HG03039 (cell line): ENCODE data around the gene ISYNA1.

Experiments used
- ATAC-seq: cut with Tn5 transposase; IDR thresholded peaks from one replicate; pipeline ENCODE4 v1.9.1; 2021; ENCODE audit warnings: mild to moderate bottlenecking, moderate library complexity; ENCODE audit not compliant: unreplicated experiment

Gene ISYNA1

DNA sequence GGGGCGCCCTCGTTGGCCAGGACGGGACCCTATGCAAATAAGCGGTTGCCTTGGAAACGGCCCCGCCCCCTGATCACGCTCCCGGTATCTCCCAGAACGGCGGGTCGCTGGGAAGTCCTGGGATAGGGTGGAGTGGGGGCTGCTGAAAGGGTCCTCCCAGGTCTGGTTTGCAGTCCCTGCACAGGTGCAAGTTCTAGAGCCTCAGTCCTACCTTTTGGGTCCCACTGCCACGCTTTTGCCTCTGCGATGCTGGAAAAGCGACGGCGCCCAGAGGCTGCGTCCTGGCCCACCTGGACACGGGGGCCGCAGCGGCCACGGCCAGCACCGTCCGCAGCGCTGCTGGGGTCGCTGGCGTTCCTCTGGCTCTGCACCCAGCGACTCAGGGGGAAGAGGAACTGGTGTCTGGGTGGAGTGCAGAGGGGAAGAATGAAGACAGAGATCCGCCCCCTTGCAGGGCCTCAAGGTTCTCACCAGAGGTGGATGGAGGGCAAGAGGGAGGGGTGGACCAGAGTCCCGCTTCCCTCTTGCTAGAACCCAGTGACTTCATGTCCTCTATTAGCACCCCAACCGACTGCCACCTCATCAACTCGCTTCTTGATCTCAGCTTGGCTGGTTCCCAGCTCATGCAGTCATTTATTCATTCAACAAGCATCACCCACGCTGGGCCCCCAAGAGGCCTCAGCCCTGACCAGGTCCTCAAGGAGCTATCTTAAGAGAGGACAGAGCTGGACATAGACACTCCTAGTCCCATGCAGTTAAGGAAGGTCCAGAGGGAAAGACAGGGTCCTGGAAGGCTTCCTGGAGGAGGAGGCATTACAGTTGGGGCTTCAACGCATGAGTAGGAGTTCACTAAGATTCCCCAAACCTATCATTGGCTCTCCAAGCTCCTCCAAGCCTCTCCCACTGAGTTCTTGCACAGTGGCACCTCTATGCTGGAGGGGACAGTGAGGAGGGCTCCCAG lies 40.4 kb downstream of the ISYNA1 start, which contains the start of gene LRRC25:
TSS of gene LRRC25 (minus strand) at position 381 of the 961 bp plus-strand sequence. CDS start 659 bp downstream, outside the sequence.
- ATAC-seq: no peak

DNA sequence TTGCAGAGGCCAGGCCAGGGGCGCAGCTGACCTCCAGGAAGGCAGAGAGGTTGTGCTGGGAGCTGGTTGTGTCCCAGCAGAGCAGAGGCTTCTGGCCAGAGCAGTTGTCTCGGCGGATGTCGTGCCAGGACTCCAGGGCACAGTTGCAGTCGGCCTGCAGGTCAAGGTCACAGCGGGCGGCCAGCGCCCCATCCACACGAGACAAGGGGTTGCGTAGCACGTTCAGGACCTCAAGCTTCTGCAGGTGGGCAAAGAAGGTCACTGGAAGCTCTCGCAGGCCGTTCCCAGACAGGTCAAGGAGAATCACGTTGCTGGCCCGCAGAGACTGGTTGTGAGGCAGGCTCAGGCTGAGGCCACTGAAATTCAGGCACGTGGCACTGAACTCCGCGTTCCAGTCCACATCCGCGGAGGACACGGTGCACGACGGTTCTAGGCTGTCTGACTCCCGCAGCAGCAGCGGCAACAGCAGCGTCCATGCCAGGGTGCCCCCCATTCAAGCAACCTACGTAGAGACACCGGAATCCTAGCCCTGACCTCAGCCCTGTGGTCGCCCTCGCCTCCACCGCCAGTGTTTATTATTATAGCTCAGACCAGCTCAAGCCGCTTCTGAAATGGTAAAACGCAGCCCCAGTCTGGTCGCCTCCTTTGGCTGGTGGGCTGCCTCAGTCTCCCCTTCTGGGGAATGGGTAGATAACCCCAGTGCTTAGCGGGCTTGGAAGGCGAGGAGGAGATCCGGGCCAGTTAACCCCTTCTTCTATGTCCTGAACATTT lies 41.3 kb downstream of the ISYNA1 start:
- ATAC-seq: no peak

DNA sequence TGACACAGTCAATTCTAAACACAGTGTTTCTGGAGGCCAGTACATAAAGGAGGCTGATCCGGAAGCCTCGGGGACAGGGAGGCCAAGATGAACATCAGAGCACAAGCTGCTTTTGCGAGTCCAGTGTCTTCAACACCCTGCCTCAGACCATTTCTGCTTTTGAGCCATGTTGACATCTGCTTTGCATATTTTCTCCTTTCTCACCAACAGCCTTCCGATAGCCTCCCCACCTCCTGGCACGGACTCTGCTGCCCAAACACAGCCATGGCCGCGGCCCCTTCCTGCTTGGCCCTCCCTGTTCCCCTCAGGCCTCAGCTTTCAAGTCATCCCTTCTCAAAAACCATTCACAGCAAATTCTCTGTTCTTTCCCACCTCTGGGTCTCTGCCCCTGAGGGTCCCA lies 44.1 kb downstream of the ISYNA1 start:
- ATAC-seq: no peak

- ATAC-seq: no peak
Observed at GRCh38 chr19:18392926-18393325, 45.0 kb downstream of the ISYNA1 start.

DNA sequence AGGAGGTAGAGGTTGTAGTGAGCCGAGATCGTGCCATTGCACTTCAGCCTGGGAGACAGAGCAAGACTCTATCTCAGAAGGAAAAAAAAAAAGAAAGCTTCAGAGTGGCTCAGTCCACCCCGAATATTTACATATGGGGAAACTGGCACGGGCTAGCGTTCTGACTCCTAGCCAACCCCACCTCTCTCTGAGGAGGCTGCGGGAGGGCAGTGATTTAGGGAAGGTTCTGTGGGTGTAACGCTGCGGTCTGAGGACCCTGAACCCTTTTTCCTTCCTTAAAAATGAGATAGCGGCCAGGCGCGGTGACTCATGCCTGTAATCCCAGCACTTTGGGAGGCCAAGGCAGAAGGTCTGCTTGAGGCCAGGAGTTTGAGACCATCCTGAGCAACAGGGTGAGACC lies 45.5 kb downstream of the ISYNA1 start:
- ATAC-seq: no peak

- ATAC-seq: no peak
Observed at GRCh38 chr19:18391509-18392075, 46.3 kb downstream of the ISYNA1 start.

GRCh38 chr19:18390065-18390907 lies 47.6 kb downstream of the ISYNA1 start:
- ATAC-seq: no peak

DNA sequence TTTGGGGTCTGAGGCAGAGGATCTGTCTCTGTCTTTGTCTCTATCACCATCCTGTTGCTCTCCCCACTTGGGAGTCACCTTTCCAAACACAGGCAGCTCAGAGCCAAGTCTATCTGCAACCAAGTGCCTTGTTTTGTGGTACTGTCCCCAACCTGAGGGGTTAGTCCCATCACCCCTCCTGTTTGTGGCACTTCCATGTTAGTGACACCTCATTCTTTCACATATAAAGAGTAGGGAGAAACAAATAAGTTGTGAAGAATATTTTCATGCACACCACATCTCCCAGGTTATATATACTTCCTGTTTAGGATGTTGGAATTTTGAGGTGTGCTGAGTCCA lies 48.2 kb downstream of the ISYNA1 start:
- no peak for ATAC-seq

GRCh38 chr19:18388960-18389725 lies 48.8 kb downstream of the ISYNA1 start:
- ATAC-seq: no peak

- no peak for ATAC-seq
Observed at GRCh38 chr19:18388100-18388959, 49.6 kb downstream of the ISYNA1 start.

GRCh38 chr19:18386543-18387271 lies 51.2 kb downstream of the ISYNA1 start:
- no peak for ATAC-seq

DNA sequence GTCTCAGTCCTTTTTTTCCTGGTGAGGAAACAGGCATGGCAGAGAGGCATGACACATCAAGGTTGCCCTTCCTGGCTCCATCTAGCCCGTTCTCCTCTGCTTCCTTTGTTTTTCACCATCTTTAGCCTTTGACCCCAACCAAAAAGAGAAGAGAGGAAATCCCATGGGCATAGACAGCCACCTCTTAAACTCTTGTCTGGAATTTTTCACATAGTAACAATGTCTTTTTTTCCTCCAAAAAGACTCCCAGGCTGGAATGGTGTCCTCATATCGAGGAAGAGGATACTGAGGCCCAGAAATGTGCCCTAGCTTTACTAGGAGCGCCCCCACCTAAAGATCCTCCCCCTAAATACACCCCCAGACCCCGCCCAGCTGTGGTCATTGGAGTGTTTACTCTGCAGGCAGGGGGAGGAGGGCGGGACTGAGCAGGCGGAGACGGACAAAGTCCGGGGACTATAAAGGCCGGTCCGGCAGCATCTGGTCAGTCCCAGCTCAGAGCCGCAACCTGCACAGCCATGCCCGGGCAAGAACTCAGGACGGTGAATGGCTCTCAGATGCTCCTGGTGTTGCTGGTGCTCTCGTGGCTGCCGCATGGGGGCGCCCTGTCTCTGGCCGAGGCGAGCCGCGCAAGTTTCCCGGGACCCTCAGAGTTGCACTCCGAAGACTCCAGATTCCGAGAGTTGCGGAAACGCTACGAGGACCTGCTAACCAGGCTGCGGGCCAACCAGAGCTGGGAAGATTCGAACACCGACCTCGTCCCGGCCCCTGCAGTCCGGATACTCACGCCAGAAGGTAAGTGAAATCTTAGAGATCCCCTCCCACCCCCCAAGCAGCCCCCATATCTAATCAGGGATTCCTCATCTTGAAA lies 52.0 kb downstream of the ISYNA1 start, which contains the start of gene GDF15:
TSS of gene GDF15 (plus strand) at position 484 of the 868 bp plus-strand sequence. CDS start at position 516, 32 bp downstream.
- no peak for ATAC-seq

- no peak for ATAC-seq
Observed at GRCh38 chr19:18385359-18385674, 52.6 kb downstream of the ISYNA1 start.

- no peak for ATAC-seq
Observed at GRCh38 chr19:18384775-18385174, 53.2 kb downstream of the ISYNA1 start.
